ENCODE results near the gene TRPM3.

TRPM3 gene

DNA sequence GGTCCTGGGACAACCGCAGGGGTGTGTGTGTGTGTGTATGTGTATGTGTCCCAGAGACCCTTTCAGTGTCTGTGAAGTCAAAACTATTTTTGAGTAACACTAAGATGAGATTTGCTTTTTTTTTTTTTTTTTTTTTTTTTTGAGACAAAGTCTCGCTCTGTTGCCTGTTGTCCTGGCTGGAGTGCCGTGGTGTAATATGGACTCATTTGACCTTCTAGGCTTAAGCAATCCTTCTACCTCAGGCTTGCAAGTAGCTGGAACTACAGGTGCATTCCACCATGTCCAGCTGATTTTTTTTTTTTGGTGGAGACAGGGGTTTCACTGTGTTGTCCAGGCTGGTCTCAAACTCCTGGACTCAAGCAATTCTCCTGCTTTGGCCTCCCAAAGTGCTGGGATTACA lies 609.6 kb downstream of the TRPM3 start:
- DNase-seq (ENCODE audit: low spot score) = no peak

DNA sequence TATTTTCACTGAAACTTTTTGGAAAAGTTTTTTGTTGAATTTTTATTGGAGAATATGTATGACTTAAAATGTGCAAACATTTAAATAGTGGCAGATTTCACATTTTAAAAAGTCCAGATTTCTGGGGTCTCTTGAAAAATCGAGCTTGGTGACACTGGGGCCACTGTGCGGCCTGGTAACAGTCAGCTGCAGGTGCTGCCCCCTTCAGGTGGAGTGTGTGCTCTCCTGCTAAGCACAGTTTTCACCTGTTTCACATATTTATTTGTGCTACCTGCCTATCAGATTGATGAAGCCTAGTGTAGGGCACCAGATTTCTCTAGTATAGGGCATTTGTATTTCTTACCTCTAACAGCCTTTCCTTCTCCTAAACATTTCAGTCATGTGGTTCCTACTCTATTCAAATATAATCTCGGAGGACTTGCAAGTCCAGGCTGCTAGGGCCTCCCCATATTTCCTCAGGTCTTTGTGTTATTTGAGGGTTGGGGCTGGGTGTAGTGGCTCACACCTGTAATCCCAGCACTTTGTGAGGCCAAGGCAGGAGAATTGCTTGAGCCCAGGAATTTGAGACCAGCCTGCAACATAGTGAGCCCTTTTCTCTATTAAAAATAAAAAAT lies 611.2 kb downstream of the TRPM3 start:
- peak; percentile 17 for DNase-seq (ENCODE audit: low spot score)

DNA sequence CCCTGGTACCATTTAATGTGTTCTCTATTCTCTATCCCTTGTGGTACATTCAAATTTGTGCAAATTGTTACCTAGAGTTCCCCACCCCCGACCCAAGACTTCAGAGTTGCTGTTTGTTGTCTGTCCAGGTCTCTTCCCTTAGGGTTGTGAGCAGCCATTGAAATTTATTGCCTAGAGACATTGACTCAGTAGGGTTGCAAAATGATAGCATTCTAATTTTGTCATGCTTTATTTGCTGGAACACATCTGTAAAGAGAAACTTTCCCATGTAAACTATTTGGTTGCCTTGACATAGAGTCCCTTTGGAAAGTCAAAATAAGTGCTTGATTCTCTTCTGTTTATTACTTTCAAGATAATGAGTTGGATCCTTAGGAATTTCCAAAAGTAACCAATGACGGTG lies 615.3 kb downstream of the TRPM3 start:
- no peak for DNase-seq (ENCODE audit: low spot score)

DNA sequence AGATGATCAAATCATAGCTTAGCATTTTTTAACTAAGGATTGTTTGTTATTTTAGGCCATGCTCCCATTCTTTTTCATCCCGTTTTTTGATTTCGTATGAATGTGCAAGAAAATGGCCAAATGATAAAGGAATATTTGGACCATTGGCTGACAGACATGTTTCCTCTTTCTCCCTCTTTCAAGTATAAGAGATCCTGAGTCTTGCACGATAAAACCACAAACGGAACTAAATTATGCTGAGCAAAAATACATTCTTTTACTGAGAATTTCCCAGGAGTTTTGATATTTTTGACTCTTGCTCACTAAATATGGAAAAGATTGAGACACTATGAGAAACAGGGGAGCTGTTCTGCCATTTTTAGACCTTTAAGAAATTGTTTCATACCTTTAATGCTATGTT lies 616.6 kb downstream of the TRPM3 start:
- no peak for DNase-seq (ENCODE audit: low spot score)

DNA sequence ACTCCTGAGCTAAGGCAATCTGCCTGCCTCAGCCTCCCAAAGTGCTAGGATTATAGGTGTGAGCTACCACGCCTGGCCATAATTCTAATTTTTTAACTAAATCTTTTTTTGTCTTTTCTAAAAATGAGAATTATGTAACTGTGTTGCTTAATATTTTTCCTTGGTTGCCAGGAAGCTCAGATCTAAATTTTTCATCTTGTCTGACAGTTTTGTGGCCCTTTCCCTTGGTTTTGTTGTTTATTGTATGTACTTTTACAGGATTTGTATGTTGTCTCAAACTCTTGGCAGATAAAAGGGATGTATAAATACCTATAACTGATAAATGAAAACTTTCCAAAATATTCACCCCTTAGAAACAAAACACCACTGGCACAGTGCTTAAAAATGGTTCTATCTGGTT lies 618.7 kb downstream of the TRPM3 start:
- DNase-seq (ENCODE audit: low spot score) = no peak

DNA sequence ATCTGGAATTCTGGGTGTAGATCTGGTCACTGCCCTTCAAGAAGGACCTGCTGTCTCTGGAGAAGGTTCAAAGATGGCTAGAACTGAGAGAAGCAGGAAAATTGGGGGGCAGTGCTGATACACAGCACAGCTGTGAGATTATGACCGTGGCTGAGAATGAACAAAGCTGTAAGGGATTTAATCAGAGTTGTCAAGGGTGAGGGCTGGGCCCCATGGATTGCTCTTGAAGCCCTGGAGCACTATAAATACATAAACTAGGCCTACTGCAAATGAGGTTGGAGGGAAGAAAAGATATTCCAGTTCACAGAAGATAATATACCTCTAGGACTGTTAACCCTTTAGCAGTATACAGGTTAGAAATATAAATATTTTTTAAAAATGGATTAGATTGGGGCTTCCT lies 620.6 kb downstream of the TRPM3 start:
- DNase-seq (ENCODE audit: low spot score) = no peak

DNA sequence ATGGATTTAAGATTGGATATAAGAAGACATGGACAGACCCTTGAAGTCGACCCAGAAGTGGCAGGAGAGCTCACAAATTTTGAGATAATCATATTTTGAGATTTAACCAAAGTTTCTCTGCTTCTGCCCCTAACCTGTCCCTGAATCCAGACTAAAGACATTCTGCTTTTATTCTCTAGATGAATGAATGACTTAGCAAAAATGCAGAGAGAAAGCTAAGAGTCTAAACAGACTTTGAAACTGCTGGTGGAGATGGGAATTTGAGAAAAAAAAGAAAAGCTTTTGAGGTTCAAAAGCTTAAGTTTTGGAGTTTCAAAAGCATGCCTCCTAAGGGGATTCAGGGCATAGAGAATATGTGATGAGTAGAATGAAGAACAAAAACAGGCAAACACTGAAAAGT lies 621.8 kb downstream of the TRPM3 start:
- no peak for DNase-seq (ENCODE audit: low spot score)

DNA sequence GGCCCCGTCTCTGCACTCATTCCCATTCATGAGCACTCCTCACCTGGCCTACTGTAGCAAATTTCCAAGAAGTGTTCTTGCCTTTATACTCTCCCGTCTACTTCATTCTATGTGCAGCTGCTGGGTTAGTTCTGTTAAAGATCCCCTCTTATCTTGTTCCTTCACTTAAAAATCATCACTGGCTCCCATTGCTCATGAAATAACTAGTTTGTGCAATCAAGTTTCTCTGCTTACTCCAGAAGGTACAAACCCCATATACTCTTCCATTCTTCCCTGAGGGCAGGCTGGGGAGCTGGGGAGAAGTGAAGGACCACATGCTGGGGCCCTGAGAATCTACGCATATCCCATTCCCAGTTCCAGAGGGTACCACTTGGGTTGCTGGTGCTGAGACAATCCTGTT lies 622.6 kb downstream of the TRPM3 start:
- no peak for DNase-seq (ENCODE audit: low spot score)

DNA sequence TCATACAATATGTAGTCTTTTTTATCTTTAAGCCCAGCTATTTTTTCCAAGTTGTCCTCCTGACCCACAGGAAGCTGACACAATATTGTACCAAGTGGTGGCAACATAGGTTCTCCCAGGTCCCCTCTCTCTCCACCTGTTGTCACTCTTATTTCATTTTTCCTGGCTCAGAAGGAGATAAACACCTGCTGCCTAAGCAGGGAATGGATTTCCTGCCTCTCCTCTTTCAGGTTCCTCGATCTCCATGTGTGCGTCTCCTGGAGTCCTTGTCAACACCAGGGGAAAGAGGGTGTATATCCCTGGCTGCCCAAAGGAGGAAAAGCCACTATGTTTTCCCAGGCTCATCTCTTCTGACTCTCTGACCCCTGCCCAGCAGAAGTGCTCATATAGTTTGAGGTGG lies 625.2 kb downstream of the TRPM3 start:
- no peak for DNase-seq (ENCODE audit: low spot score)

DNA sequence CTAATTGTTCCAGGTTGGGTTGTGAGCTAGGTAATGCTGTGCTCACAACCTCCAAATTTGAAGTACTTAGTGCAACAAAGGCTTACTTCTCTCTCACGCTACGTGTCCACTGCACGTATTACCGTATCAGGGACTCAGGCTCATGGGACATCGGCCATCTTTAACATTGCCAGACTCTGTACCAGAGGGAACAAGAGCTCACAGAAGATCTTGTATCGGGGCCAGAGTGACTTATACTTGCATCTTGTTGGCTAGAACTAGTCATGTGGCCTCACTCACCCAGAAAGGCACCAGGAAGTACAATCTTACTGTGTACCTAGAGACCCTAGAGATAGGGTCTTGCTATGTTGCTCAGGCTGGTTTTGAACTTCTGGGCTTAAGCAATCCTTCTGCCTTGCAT lies 625.9 kb downstream of the TRPM3 start:
- DNase-seq (ENCODE audit: low spot score) = no peak

DNA sequence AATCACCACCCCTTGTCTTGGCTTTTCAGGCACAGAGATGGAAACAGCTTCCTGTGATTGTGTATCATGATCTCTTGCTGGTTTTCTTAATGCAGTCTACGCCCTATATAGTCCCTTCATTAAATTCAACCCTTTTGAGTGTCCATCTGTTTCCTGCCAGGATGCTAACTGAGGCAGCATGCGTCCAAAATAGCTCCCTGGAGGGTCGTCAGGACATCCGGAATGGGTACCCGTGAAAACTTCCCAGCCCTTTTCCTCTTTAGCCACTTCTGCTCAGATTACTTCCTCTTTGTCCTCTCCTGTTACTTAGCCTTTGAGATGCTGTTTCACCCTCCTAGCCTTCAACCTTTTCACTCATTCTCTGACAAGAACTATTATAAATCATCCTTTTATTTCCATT lies 627.2 kb downstream of the TRPM3 start:
- DNase-seq (ENCODE audit: low spot score) = no peak

DNA sequence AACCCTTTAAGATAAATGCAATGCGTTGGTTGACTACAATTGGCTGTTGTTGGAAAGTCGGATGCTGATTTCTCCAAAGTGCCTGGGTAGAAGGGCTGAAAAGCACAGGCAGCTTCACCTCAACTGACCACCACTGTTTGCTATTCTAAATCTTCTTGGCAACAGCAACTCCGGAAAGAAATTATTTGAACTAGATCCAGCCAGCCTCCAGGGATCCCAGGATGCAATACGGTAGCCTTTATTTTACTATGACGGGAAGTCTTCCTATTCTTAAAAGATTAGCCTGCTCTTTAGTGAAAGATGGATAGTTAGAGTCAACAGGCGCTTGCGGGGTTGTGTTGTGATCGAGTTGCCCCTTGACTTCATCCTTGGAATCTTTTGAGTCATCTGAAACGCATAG lies 628.4 kb downstream of the TRPM3 start:
- no peak for DNase-seq (ENCODE audit: low spot score)

DNA sequence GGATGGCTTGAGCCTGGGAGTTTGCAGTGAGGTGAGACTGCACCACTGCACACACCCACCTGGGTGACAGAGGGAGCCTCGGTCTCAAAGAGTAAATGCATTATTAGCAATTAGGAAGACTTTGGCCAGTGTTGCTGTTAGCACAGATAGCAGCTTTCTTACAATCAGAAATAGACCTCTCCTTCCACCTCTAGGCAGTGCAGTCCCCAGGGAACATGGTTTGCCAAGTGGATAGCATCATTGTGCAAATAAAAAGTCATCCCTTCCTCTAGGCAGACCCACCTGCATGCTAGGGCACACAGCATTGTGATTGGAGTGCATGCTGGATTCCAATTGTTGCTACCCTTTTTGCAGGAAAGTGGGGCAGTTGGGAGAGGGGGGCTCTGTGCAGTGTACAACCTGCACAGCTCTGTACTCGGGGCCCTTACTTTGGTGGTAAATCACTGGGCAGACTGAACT lies 629.1 kb downstream of the TRPM3 start:
- DNase-seq (ENCODE audit: low spot score) = no peak

DNA sequence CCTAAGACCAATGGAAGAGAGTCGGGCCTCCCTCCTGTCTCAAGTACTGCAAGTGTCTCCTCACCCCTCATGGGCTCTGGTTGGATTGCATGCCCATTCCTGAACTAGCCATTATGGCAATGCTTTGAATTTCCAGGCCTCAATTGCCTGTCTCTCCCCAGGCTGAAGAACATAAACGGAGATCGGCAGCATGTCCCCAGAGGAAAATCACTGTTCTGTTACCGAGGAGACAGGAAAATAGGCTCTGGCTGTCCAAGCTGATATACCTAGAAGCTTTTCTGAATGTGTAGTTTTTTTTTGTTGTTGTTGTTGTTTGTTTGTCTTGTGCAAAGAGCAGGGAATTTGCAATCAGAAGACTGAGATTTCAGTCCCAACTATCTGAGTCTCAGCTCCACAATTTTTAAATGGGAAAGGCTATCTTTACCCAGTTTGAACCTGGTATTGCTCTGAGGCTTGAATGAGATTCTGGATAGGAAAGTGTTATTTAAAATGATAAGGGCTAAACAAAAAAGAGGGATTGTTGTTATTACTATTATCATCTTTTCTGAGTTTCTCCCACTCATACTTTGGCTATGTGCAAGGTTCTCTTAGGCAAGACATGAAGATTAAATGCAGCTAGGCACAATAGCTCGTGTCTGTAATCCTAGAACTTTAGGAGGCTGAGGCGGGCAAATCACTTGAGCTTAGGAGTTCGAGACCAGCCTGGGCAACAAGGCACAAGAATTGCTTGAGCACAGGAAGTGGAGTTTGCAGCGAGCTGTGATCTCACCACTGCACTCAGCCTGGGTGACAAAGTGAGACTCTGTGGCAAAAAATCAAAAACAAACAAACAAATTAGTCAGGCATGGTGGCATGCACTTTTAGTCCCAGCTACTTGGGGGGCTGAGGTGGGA lies 629.7 kb downstream of the TRPM3 start:
- DNase-seq (ENCODE audit: low spot score) = no peak

DNA sequence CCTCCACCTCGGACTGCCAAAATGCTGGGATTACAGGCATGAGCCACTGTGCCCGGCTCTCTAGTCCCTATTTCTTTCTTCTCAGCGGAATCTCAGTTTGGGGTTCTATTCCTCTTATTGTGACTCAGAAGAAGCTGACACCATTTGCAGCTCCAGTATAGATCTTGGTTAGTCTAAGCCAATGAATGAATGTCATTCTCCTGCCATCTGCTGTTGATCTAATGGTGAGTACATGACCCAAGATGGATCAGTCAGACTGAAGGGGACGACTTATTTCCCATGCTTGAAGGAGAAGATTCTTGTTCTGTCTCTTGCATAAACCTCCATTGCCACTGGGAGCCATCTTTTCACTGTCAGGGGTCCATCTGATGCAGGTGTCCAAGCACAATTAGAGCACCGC lies 630.9 kb downstream of the TRPM3 start:
- DNase-seq (ENCODE audit: low spot score) = no peak

DNA sequence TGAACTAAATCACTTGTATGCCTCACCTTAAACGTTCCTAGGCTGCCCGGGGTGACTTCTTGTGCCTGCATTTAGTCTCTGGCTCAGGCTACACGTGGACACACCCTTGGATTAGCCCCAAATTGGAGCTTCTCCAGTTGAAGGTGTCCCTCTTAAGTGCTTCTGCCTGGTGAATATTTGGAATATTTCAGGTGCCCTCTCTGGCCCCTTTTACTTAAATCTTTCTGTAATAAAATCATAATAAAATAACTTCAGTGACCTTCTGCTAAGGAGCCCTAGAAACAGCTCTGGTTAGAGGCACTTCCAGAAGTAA lies 632.7 kb downstream of the TRPM3 start:
- no peak for DNase-seq (ENCODE audit: low spot score)

DNA sequence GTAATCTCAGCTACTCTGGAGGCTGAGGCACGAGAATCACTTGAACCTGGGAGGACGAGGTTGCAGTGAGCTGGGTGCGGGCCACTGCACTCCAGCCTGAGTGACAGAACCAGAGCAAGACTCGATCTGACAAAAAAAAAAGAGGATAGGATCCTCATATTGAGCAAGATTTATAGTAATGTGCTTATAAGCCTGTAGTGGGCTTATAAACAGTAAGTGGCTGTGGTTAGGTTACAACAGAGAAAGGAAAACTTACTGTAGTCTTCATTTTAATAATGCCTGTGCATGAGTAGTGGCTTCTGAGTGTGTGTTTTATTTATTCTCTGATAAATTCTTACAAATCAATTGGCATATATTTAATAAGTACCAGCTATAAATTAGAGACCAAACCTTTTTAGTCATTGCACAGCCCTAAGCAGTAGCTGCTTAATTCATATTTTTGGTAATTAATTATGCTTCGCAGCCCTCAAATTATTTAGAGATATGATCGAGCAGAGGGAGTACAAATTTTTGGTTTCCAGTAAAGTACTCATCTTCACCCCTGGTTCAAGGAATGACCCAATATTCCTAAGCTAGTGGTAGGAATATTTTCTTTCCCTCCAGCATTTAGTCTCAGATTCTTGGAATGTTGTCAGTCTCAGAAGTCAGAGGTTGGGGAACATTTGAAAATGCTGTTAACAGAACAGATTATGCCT lies 633.2 kb downstream of the TRPM3 start:
- no peak for DNase-seq (ENCODE audit: low spot score)

DNA sequence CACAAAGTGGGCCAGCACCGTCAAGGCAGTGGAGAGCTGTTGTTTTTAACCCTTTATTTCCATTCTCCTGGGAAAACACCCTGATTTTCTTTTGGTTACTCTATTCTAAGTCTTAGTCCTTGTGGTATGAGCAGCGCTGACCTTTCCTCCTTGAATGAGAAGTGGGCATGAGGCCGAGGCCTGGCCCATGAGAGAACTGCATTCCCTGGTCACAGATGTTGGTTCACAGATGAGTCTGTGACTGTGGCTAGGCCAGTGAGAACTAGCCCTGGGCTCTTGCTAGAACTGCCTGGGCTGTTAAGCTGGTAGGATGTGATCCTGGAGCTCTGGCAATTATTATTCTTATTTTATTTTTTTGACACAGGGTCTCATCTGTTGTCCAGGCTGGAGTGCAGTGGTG lies 635.3 kb downstream of the TRPM3 start:
- DNase-seq (ENCODE audit: low spot score) = no peak

DNA sequence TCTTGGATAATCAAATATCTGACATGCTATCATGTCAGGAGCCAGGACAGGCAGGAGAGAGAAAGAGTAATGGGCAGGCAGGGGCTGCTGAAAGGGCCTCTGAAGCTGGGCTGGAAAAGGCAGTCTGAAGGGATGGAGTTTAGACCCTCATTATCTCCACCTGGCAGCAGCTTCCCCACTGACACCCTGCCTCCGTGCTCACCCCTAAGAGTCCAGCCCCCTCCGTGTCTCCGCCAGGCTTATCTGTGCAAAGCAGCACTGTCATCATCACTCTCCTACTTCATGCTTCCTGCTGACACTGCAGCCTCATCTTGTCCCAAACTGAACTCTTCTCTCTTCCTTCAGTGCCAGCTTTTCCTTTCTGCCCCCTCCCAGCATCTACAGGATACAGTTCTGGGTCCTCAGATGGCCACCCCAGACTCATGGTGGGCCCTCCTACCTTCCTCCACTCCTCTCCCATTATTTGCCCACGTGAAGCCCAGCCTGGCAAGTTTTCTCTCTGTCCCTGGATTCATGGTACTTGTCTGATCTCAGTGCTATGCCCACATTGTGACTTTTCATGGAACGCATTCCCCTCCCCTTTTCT lies 636.1 kb downstream of the TRPM3 start:
- DNase-seq (ENCODE audit: low spot score) = no peak

DNA sequence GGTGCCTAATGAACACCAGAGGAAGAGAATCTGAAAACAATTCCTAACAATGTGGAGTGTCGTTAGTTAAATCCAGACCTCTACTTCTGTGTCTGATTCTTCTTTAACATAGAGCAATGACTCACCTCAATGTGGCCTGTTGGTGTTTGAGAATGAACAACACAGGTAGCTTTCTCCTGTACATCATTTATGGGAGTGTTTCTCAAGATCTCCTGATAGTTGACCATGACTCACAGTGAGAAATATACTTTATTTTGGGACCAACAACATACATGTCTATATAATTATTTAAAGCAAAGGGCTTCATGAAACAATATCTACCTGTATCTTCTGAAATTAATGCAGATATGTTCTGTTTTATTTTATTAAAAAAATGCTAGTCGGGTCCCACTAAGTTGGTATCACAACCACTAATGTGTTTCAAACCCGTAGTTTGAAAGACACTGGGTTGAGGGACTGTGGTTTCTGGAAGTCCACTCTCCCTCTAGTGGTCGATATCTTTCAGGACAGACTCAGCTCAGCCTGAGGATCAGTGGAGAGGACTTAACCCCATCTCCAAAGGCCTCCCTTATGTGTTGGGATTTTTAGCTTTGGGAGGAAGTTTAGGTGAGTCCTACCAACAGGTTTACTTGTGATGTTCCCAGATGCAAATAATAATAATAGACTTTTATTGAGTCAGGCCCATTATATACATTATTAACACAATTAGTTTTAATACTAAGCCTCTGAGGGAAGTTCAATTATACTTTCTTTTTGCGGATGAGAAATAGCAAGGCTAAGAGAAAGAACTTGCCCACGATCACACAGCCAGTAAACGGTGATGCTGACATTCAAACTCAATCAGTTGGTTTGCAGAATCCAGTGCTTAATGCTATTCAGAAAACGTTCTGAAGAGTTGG lies 636.9 kb downstream of the TRPM3 start:
- DNase-seq (ENCODE audit: low spot score) = peak; percentile 81

DNA sequence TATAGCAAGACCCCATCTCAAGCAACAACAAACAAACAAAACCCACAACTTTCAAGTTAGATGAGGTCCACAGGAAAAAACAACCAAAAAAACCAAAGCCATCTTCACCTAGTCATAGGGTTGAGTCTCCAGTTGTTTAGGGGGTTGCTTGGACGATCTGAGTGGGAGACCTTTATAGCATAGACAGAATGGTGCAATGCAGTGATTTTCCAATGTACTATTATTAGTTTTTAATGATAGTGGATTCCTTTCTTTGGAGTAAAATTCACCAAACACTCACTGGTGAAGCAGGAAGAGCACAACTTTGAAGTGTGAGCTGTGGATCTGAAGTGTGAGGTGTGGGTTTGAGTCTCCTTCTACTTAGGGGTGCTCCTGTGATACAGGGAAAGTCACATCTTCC lies 640.0 kb downstream of the TRPM3 start:
- DNase-seq (ENCODE audit: low spot score) = no peak

DNA sequence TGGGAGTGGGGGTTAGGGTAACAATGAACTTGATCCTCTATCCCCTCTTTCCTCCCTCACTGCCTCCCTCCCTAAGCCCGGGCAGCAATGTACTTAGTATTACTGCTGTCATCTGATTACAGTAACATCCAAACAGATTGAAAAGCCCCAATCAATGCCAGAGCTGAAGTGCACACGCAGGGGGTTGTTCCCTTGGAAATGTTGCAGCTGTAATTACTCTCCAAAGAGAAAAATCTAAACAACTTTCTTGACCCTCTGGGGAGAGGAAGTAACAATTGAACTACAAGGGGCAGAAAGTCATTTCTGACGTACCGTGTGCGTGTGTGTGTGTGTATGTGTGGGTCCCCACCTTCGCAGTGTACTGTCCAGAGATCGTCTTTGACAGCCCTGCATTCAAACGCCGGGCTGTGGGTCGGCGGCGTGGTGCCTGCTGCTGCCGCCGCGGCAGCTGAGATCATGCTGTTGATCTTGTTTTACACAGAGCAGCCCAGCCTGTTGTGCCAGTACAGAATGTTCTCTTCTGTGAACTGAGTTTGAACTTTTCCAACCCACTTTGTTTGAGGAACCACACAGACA lies 640.9 kb downstream of the TRPM3 start:
- no peak for DNase-seq (ENCODE audit: low spot score)

All from HuH-7.5 (cell line).